ENCODE measurements around the gene LONP1.

DNA sequence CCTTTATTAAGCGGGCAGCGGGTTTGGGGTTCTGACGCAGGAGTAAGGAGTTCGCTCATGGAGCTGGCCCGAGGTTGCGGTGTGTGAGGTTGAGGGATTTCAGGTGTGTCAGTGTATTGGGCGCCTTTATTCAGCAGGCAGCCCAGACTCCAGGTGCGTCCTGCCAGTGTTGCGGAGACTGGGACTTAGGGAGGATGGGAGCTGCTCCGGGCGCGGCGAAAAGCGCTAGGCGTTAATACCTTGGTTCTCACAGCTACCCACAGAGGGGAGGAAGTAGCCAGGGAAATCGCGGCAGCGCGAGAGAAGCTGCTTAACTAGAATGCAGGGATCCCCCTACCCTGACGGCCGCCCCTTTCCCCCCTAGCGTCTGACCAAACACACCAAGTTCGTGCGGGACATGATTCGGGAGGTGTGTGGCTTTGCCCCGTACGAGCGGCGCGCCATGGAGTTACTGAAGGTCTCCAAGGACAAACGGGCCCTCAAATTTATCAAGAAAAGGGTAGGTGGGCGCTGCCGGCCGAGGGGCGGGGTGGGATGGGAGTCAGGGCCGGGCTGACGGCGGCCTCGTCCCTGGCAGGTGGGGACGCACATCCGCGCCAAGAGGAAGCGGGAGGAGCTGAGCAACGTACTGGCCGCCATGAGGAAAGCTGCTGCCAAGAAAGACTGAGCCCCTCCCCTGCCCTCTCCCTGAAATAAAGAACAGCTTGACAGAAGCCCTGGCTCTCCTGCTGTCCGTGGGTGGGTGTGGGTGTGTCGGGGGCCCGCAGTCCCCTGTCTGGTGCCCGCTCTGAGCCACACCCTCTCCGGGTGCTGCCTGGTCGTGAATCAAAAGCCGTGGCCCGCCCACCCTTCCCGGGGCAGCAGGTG, 28.8 kb downstream of the LONP1 start:
- TF ChIP-seq, protein P1, sequence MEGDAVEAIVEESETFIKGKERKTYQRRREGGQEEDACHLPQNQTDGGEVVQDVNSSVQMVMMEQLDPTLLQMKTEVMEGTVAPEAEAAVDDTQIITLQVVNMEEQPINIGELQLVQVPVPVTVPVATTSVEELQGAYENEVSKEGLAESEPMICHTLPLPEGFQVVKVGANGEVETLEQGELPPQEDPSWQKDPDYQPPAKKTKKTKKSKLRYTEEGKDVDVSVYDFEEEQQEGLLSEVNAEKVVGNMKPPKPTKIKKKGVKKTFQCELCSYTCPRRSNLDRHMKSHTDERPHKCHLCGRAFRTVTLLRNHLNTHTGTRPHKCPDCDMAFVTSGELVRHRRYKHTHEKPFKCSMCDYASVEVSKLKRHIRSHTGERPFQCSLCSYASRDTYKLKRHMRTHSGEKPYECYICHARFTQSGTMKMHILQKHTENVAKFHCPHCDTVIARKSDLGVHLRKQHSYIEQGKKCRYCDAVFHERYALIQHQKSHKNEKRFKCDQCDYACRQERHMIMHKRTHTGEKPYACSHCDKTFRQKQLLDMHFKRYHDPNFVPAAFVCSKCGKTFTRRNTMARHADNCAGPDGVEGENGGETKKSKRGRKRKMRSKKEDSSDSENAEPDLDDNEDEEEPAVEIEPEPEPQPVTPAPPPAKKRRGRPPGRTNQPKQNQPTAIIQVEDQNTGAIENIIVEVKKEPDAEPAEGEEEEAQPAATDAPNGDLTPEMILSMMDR (IDR thresholded peaks at IDR 0.05; ENCODE audit: low read length) = no peak
- TF ChIP-seq EZH2 (optimal IDR thresholded peaks at IDR 0.05; ENCODE audit: low read depth, low read length) = no peak
